Measurements from ENCODE around the gene LRFN4.

The LRFN4 gene

GRCh38 chr11:66863428-66864125 lies 6.7 kb downstream of the LRFN4 start:
- no peak for TF ChIP-seq CTCF (IDR thresholded peaks at IDR 0.05; ENCODE audit: insufficient read depth, missing control alignments)
- no peak for DNase-seq (ENCODE audit: insufficient read length, low spot score)
- no peak for FAIRE-seq

GRCh38 chr11:66864172-66864901 lies 7.5 kb downstream of the LRFN4 start:
- TF ChIP-seq CTCF (IDR thresholded peaks at IDR 0.05; ENCODE audit: insufficient read depth, missing control alignments): no peak
- FAIRE-seq (no peak), DNase-seq (ENCODE audit: insufficient read length, low spot score) (no peak)

- no peak for TF ChIP-seq CTCF (IDR thresholded peaks at IDR 0.05; ENCODE audit: insufficient read depth, missing control alignments)
- DNase-seq (ENCODE audit: insufficient read length, low spot score) (no peak), FAIRE-seq (no peak)
These were observed 8.2 kb downstream of the LRFN4 start for GRCh38 chr11:66864924-66865697.

- DNase-seq (ENCODE audit: insufficient read length, low spot score) (no peak), FAIRE-seq (no peak)
- no peak for TF ChIP-seq CTCF (IDR thresholded peaks at IDR 0.05; ENCODE audit: insufficient read depth, missing control alignments)
These were observed 9.1 kb downstream of the LRFN4 start for GRCh38 chr11:66866007-66866406.

- TF ChIP-seq CTCF (IDR thresholded peaks at IDR 0.05; ENCODE audit: insufficient read depth, missing control alignments): no peak
- FAIRE-seq (no peak), DNase-seq (ENCODE audit: insufficient read length, low spot score) (no peak)
These were observed 9.7 kb downstream of the LRFN4 start for GRCh38 chr11:66866511-66866986.

- no peak for TF ChIP-seq CTCF (IDR thresholded peaks at IDR 0.05; ENCODE audit: insufficient read depth, missing control alignments)
- DNase-seq (ENCODE audit: insufficient read length, low spot score) (no peak), FAIRE-seq (no peak)
These were observed 10.7 kb downstream of the LRFN4 start for GRCh38 chr11:66867425-66868040.
